Kidney tubule cell (primary cell): ENCODE results near the gene REXO4.
"Not testable (repeated sequence)": the region's sequence is repeated elsewhere in the genome, so short reads cannot be mapped to it uniquely, and the experiment has no call there.

Experiments used
- DNase-seq: peaks from one replicate; pipeline ENCODE4 v3.0.0-alpha.2; 2018; ENCODE audit warnings: low spot score

The REXO4 gene

DNA sequence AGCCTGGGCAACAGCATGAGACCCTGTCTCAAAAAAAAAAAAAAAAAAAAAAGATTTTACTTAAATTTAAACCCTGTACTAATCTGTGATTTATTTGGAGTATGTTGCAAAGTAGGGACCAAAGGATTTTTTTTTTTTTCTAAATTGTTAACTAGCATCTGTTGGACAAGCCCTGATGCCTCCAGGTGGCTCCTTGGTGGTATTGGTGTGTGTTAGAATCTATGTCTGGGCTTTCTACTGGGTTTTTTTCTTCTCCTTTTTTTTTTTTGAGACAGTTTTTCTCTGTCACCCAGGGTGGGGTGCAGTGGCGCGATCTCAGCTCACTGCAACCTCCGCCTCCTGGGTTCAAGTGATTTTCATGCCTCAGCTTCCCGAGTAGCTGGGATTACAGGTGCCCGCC lies 34.1 kb upstream of the REXO4 start:
- DNase-seq, result not testable (repeated sequence)

DNA sequence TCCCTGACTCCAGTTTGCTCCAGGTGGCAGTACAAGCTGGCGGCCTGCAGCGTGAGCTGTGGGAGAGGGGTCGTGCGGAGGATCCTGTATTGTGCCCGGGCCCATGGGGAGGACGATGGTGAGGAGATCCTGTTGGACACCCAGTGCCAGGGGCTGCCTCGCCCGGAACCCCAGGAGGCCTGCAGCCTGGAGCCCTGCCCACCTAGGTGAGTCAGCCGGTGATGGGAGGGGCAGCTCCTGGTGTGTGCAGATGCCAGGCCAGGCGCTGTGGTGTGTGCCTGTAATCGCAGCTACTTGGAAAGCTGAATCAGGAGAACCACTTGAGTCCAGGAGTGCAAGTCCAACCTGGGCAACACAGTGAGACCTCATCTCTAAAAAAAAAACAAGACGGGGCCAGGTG lies 31.9 kb upstream of the REXO4 start:
- DNase-seq, result peak; percentile 73

DNA sequence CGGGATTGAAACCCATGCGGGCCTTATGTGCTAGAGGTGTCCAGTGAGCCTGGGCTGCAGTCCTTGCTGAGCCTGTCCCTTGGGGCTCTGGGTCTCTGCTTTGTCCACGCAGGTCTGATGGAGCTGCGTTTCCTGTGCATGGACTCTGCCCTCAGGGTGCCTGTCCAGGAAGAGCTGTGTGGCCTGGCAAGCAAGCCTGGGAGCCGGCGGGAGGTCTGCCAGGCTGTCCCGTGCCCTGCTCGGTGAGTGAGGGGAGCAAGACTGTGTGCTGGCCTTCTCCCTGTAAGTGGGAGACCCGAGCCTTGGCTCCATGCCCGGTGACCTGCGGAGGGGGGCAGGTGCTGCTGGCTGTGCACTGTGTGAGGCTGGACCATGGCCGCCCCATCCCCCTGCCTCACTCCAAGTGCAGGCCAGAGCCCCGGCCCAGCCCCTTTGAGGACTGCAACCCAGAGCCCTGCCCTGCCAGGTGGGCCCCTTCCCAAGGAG lies 30.7 kb upstream of the REXO4 start:
- DNase-seq, result no peak

DNA sequence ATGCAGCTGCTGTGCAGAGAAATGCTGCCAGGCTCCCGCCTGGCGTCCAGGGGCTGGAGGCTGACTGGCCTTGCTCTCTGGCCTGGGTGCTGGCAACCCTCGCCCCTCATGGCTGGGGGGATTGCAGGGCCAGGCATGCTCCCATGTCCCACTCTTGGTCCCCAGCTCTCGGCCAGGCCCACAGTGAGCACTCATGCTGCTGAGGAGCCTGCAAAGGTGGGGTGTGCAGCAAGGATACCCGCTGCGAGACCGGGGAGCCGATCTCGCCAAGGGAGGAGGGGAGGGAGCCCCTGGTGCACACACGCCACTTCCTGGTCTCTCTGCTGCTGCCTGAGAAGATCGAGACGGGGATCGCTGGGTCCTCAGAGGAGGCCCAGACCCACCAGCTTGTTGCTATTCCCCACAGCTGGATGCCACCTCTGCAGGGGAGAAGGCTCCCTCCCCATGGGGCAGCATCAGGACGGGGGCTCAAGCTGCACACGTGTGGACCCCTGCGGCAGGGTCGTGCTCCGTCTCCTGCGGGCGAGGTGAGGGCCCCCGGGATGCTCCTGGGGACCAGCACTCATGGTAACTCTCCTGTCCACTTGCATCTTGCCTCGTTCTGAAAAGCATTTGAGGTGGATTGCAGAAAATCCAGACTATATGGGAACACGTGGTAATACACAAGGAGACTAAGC lies 27.6 kb upstream of the REXO4 start:
- DNase-seq, result no peak

DNA sequence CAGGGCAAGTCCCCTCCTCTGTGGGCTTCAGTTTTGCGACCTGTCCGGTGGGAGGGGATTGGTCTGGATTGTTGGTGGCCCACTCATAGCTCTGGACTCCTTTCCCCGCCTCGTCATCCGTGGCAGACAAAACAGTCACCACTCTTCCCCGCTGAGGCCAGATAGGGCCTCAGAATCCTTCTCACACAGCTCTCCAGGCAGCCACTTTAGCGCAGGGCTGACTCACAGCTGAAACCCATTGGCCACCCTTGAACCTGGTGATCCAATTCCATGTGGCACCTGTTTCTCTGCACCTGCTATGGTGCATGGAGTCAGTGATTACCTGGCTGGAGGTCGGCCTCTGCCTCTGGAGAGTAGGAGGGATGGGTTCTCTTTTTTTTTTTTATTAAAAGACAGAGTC lies 26.2 kb upstream of the REXO4 start:
- peak; percentile 25 for DNase-seq

DNA sequence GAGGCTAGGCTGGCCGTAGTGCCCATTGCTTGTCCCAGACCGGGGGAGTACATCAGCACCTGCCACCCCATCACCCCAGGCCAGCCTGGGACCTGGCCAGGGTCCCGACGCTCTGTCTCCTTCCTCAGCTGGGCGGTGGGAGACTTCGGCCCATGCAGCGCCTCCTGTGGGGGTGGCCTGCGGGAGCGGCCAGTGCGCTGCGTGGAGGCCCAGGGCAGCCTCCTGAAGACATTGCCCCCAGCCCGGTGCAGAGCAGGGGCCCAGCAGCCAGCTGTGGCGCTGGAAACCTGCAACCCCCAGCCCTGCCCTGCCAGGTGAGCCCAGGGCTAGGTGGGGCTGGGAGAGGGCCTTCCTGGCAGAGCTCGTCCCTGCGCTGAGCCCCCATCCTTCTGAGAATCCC lies 25.4 kb upstream of the REXO4 start:
- no peak for DNase-seq

DNA sequence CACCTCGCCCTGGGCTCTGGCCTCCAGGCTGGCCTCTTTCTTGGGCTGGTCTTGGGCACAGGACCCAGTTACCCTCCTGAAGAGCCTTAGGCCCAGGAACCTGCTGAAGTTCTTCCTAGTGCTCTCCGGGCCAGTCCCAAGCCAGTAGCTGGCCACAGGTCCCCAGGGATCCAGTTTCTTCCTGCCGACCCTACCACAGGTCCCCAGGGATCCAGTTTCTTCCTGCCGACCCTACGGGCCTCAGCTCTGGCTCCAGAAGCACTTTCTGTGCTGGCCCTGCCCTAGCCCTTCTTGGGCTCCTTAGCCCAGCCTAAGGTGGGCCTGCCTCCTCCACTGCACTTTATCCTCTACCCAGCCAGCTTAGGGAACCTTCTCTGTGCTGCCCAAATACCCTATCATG lies 23.8 kb upstream of the REXO4 start:
- DNase-seq, result no peak

DNA sequence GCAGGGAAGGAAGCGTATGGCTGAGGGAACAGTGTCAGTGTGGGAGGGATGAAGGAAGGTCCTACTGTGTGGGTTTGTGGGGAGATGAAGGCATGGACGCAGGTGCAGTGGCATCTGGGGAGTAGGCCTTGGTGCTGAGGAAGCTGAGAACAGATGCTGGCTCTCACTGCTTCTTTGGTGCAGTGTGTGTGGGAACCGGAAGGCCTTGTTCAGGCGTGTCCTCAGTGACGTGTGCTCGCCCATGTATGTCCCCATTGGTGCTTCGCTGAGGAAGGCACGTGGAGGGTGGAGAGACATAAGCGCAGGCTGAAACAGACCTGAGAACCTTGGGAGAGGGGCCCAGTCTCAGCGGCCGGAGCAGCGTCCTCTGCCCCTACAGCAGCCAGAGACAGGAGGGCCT lies 23.1 kb upstream of the REXO4 start:
- DNase-seq, result no peak

DNA sequence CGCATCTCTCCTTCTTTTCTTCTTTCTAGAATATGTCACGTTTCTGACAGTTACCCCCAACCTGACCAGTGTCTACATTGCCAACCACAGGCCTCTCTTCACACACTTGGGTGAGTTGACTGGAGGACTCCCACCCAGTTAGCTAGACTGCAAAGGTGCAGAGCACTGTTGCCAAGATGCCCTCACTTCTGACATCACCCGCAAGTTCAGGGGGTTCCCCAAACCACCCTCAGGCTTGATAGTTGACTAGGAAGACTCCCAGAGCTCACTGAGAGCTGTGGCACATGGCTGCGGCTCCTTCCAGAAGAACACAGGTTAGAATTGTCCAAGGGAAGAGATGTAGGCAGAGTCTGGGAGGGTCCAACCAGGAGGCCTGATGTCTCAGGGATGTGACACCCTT lies 21.5 kb upstream of the REXO4 start:
- no peak for DNase-seq

DNA sequence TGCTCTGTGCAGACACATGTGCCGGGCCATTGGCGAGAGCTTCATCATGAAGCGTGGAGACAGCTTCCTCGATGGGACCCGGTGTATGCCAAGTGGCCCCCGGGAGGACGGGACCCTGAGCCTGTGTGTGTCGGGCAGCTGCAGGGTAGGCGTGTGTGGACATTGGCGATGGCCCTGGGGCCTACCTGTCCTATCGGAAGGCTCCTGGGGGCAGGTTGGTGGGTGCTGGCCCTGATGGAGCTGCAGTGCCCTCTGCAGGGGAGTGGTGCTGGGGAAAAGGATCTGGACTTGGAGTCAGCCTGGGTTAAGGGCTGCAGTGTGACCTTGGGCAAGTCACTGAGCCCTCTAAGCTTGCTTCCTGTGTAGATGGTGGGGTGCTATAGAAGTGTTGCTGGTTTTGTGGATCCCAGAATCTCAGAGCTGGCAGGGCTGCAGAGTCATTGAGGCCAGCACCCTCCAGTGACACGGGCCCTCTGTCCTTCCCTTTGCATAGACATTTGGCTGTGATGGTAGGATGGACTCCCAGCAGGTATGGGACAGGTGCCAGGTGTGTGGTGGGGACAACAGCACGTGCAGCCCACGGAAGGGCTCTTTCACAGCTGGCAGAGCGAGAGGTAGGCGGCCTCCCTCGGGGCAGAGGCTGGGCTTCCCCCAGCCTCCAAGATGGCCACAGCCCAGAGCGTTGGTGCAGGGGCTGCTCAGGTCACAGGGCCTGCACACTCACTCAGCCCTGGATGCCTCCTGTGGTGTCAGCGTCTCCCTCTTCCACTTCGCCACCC lies 20.1 kb upstream of the REXO4 start:
- DNase-seq, result no peak

DNA sequence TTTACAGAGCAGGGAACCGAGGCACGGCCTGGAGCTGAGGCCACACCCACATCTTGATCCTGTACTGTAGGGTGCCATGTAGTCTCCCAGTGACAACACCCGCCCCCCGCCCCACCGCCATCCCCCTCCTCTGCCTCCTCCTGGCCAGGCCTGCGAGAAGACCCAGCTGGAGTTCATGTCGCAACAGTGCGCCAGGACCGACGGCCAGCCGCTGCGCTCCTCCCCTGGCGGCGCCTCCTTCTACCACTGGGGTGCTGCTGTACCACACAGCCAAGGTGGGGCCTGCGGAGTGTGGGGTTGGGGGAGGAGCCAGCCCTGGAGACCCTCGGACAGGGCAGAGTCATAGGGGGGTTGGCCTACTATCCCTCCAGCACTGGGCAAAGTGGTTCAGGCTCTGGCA lies 18.9 kb upstream of the REXO4 start:
- DNase-seq, result no peak

DNA sequence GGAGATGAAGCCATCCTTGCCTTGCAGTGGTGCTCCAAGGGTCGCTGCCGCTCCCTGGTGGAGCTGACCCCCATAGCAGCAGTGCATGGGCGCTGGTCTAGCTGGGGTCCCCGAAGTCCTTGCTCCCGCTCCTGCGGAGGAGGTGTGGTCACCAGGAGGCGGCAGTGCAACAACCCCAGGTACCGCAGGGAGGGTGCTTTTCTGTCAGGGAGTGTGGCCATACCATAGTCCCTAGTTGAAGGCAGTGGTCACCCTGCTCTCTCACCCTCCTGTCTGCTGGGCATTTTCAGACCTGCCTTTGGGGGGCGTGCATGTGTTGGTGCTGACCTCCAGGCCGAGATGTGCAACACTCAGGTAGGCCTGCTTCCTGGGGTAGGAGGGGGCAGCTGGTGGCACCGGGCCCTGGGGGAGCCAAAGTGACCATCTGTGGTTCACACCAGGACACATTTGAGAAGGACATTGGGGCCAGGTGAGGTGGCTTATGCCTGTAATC lies 15.6 kb upstream of the REXO4 start:
- DNase-seq, result no peak

DNA sequence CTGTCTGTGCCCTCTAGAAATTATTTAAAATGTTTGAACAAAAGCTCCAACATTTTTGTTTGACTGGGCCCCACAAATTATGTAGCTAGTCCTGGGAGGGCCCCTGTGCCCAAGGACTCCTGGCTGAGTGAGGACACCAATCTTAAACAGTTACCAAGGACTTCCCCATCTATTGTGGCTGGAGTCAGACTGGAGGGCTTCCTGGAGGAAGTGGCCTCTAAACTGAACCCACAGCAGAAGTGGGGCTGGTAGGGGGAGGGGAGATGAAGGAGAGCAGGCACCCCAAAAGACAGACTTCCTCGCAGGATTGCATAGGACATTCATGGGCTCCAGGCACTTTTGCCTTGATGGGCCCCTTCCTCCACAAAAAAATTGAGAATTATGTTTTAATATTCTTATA lies 12.4 kb upstream of the REXO4 start:
- no peak for DNase-seq

DNA sequence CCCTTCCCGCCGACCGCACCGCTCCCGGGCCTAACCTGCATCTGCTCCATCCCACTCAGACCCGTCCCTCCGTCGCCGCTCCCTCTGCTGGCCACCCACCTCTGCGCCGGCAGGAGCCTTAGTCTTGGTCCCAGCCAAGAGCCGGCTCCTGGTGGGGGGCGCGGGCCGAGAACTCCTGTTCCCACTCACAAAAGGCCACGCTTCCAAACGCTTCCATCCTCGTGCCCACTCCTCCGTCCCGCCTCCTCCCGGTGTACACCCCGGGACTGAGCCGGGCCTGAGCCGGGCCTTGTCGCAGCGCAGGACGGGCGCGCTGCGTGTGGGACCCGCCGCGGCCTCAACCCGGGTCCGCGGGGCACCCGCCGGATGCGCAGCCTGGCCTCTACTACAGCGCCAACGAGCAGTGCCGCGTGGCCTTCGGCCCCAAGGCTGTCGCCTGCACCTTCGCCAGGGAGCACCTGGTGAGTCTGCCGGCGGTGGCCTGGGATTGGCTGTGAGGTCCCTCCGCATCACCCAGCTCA lies 11.9 kb upstream of the REXO4 start:
- DNase-seq, result no peak

DNA sequence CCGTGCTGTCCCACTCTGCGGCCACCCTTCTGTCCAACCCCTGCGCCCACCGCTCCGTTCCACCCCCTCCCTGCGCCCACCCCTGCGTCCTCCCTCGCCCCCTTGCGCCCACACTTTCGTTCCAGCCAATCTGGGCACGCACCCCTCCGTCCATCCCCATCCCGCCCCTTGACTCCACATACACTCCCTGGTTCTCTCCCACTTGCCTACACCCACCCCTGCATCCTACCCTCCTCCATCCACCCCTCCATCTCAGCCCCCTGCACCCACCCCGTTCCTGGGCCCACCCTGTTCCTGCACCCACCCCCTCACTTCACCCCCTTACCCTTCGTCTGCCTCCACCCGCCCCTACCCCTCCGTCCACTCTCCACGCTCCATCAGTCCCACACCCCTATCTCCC lies 11.4 kb upstream of the REXO4 start:
- DNase-seq, result no peak

DNA sequence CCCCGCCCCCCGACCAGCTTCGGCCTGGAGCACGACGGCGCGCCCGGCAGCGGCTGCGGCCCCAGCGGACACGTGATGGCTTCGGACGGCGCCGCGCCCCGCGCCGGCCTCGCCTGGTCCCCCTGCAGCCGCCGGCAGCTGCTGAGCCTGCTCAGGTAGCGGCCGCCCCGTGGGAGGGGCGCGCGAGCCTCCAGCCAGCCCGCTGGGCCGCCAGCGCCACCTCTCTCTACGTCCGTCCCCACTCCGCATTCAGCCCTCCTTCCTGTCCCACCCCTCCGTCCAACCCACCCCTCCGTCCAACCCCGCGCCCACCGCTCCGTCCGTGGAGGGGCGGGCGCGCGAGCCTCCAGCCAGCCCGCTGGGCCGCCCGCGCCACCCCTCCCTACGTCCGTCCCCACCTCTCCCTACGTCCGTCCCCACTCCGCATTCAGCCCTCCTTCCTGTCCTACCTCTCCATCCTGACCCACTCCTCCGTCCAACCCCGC lies 10.8 kb upstream of the REXO4 start:
- DNase-seq, result peak; percentile 13

DNA sequence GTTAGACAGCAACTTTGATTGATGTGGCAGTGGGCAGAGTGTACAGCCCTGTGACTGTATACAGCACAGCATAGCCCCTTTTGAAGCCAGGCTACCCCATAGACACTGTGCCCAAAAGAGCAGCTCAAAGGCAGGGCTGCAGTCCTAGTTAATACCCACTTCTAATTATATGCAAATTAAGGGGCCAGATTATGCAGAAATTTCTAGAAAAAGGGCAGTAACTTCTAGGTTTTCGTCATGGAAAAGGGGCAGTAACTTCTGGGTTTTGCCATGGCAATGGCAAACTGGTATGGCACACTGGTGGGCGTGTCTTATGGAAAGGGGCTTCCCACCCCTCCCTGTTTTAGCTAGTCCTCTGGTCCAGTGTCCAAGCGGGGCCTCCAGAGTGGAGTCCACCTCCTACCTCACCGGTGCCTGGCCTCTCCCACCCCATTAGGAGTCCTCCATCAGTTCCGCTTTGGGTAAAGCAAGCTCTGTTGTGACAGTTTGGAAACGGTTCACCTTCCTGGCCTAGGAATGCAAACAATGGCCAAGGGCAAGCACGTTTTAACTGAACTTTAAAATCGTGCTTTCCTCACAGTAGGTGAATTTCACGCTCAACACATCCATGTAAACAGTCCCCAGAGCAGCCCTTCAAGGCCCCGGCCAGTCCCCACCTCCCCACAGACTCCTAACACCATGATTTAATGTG lies 10.0 kb upstream of the REXO4 start:
- no peak for DNase-seq

DNA sequence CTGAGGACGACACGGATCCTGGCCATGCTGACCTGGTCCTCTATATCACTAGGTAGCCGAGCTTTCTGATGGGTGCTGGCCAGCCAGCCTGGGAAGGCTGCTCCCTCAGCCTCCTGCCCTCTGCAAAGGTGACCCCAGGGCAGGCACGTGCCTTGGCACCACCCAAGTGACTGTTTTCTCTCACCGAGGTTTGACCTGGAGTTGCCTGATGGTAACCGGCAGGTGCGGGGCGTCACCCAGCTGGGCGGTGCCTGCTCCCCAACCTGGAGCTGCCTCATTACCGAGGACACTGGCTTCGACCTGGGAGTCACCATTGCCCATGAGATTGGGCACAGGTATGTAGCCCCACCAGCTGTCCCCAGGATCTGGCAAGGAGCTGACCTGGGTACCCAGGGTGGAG lies 8.2 kb upstream of the REXO4 start:
- no peak for DNase-seq

DNA sequence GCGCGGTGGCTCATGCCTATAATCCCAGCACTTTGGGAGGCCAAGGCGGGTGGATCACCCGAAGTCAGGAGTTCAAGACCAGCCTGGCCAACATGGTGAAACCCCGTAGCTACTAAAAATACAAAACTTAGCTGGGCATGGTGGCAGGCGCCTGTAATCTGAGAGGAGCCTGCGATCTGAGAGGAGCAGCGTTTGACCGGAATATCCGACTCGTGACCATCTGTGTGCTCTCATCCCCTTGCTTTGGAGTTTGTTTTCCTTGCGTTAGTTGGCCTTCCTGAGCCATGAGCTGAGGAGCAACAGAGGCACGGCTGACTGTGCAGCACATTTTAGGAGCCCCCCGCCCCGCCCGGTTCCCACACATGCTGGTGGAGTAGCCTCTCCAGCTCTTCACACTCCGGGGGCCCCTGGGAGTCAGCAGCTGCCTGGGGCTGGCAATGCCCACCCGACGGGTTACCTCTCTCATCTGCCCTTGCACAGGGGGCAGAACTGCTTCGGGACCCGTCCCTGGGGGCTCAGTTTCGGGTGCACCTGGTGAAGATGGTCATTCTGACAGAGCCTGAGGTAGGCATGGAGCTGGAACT lies 7.3 kb upstream of the REXO4 start:
- DNase-seq, result no peak

DNA sequence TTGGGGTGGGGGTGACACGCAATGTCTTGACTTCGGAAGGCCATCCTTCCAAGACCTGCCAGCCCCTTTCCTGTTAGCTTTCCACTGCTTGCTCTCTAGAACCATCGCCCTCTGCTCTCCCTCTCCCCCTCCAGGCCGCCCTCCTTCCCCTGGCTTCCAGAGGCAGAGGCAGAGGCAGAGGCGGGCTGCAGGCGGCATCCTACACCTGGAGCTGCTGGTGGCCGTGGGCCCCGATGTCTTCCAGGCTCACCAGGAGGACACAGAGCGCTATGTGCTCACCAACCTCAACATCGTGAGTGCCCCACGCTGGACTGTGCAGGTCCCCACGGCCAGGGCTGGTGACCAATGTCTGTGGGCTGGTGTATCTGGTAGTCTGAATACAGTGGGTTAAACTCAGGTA lies 6.4 kb upstream of the REXO4 start:
- DNase-seq, result no peak

DNA sequence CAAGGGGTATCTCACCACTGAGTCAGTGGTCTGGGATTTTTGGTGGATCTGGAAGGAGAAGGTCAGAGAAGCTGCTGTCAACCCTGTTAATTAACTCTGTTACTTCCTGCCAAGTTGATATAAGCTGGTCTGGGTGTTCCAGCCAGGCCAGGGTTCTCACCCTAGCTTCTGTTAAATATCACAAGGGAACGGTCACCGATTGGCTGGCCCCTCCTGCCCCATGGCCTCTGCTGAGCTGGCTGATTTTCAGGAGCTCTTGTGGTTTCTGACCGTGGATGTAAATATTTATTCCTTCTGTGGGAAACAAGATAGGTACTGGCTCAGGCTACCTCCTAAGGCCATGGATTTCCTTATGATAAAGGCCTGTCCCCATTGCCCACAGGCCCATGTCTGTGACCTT lies 5.4 kb upstream of the REXO4 start:
- no peak for DNase-seq
